Activated naive CD8-positive, alpha-beta T cell treated with anti-CD3 and anti-CD28 coated beads, Interleukin-2, amount 50 U/mL, for 24 hours (primary cell): Measurements from ENCODE around the gene TRAF5.

Source experiments
- ATAC-seq: fragments of 150-1000 bp; cut with Tn5 transposase; one replicate; pipeline ENCODE4 v1.10.0; 2021
- DNase-seq: peaks from one replicate; pipeline ENCODE4 v3.0.0; 2021
- H3K27ac Mint-ChIP-seq: one replicate; pipeline ENCODE4 v1.8.0; 2021; ENCODE audit warnings: mild to moderate bottlenecking, mixed read lengths
- H3K27me3 Mint-ChIP-seq: one replicate; pipeline ENCODE4 v1.8.0; 2021; ENCODE audit warnings: mixed read lengths
- H3K36me3 Mint-ChIP-seq: one replicate; pipeline ENCODE4 v1.8.0; 2021; ENCODE audit warnings: low read depth, mixed read lengths
- H3K4me1 Mint-ChIP-seq: one replicate; pipeline ENCODE4 v1.8.0; 2021; ENCODE audit warnings: mixed read lengths
- H3K4me3 Mint-ChIP-seq: one replicate; pipeline ENCODE4 v1.8.0; 2021; ENCODE audit warnings: mild to moderate bottlenecking, moderate library complexity, mixed read lengths
- H3K9me3 Mint-ChIP-seq: one replicate; pipeline ENCODE4 v1.8.0; 2021; ENCODE audit warnings: mixed read lengths

The TRAF5 gene

GRCh38 chr1:211333906-211334305 lies 7.3 kb downstream of the TRAF5 start:
- ATAC-seq (no peak), DNase-seq (no peak)
- Mint-ChIP-seq H3K4me3 (no peak overlapping the region), H3K27me3 (no peaks in the 10 kb centered on the region), H3K9me3 (no peaks in the 10 kb centered on the region), H3K27ac (peak overlapping the region; percentile 23), H3K36me3 (peaks cover 29% of the 10 kb centered on the region), H3K4me1 (peaks cover 95% of the 10 kb centered on the region)

- no peaks in the 10 kb centered on the region for H3K27me3 Mint-ChIP-seq
- H3K27ac Mint-ChIP-seq: peak overlapping the region; percentile 87
- peaks cover 31% of the 10 kb centered on the region for H3K36me3 Mint-ChIP-seq
- peak overlapping the region; percentile 61 for H3K4me3 Mint-ChIP-seq
- no peak for DNase-seq
- H3K4me1 Mint-ChIP-seq: peaks cover 95% of the 10 kb centered on the region
- no peaks in the 10 kb centered on the region for H3K9me3 Mint-ChIP-seq
- peak; percentile 89 for ATAC-seq
These were observed 8.4 kb downstream of the TRAF5 start for GRCh38 chr1:211334986-211335385.

DNA sequence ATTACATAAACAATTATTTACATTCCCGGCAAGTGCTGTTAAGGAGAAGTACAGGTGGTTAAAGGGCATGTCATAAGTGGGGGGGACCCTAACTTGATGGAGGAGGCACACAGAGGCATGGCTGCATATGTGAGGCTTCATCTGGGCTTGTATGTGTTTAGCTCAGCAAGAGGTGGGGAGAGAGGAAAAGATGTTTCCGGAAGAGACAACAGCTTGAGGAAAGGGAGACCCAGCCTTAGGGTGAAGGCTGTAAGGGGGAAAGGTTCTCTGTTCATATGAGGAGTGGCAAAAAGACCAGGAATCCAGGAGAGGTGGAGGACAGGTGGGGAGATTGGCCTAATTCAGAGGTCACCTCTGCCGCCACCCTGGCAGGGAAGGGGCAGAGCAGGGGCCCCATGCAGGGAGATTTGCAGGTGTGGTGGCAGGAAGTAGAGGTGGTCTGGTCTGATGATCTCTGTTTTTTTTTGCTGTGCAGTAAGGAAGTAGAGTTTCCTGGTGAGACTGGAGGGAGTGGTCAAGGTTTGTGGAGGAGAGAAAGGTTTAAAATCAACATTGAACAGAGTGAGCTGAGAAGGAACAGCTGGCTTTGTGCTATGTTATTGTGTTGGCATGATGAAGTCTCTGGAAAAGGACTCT lies 9.0 kb downstream of the TRAF5 start:
- DNase-seq (no peak), ATAC-seq (no peak)
- peaks cover 28% of the 10 kb centered on the region for H3K36me3 Mint-ChIP-seq
- H3K27ac Mint-ChIP-seq: peak overlapping the region; percentile 87
- H3K27me3 Mint-ChIP-seq: no peaks in the 10 kb centered on the region
- peak overlapping the region; percentile 61 for H3K4me3 Mint-ChIP-seq
- H3K9me3 Mint-ChIP-seq: no peaks in the 10 kb centered on the region
- peaks cover 95% of the 10 kb centered on the region for H3K4me1 Mint-ChIP-seq

DNA sequence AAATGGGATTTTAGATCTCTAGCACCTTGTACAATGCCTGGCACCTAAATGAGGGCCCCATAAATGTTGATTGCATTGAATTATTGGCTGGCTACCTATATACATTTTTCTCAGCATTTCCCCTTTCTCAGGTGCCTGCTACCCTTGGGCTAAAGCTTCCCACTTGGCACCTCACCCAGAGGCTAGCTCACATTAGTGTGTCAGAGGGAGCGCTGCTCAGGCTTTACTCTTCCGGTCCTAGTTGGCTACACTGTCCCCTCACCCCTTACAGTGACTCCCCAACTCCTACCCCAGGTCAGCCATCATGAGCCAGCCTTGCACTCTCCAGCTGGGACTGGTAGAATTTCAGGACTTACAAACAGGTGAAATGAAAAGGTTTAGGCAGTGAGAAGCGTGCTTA lies 9.5 kb downstream of the TRAF5 start:
- peak overlapping the region; percentile 87 for H3K27ac Mint-ChIP-seq
- no peaks in the 10 kb centered on the region for H3K27me3 Mint-ChIP-seq
- H3K4me3 Mint-ChIP-seq: peak overlapping the region; percentile 61
- ATAC-seq: no peak
- H3K36me3 Mint-ChIP-seq: peaks cover 26% of the 10 kb centered on the region
- H3K4me1 Mint-ChIP-seq: peaks cover 95% of the 10 kb centered on the region
- H3K9me3 Mint-ChIP-seq: no peaks in the 10 kb centered on the region
- DNase-seq: no peak

DNA sequence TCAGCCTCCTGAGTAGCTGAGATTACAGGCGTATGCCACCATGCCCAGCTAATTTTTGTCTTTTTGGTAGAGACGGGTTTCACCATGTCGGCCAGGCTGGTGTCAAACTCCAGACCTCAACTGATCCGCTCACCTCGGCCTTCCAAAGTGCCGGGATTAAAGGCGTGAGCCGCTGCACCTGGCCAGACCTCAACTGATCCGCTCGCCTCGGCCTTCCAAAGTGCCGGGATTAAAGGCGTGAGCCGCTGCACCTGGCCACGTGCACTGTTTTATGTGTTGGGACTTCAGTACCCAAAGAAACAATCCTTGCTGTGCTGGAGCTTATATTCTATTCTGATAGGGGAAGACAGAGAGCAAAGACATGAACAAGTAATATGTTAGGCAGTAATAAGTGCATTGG lies 10.1 kb downstream of the TRAF5 start:
- ATAC-seq (no peak), DNase-seq (no peak)
- H3K27me3 Mint-ChIP-seq: no peaks in the 10 kb centered on the region
- peak overlapping the region; percentile 87 for H3K27ac Mint-ChIP-seq
- no peak overlapping the region for H3K4me3 Mint-ChIP-seq
- peaks cover 95% of the 10 kb centered on the region for H3K4me1 Mint-ChIP-seq
- no peaks in the 10 kb centered on the region for H3K9me3 Mint-ChIP-seq
- peaks cover 26% of the 10 kb centered on the region for H3K36me3 Mint-ChIP-seq

- no peaks in the 10 kb centered on the region for H3K9me3 Mint-ChIP-seq
- DNase-seq (no peak), ATAC-seq (no peak)
- H3K27ac Mint-ChIP-seq: peak overlapping the region; percentile 87
- peaks cover 93% of the 10 kb centered on the region for H3K4me1 Mint-ChIP-seq
- peaks cover 28% of the 10 kb centered on the region for H3K36me3 Mint-ChIP-seq
- H3K4me3 Mint-ChIP-seq: no peak overlapping the region
- H3K27me3 Mint-ChIP-seq: no peaks in the 10 kb centered on the region
These were observed 11.0 kb downstream of the TRAF5 start for GRCh38 chr1:211337430-211338223.

- Mint-ChIP-seq H3K4me1 (peaks cover 93% of the 10 kb centered on the region), H3K36me3 (peaks cover 31% of the 10 kb centered on the region), H3K4me3 (no peak overlapping the region), H3K27me3 (no peaks in the 10 kb centered on the region), H3K27ac (peak overlapping the region; percentile 26), H3K9me3 (no peaks in the 10 kb centered on the region)
- DNase-seq (no peak), ATAC-seq (no peak)
These were observed 11.6 kb downstream of the TRAF5 start for GRCh38 chr1:211338224-211338620.

- peaks cover 33% of the 10 kb centered on the region for H3K36me3 Mint-ChIP-seq
- H3K9me3 Mint-ChIP-seq: no peaks in the 10 kb centered on the region
- H3K4me1 Mint-ChIP-seq: peaks cover 96% of the 10 kb centered on the region
- DNase-seq (peak; percentile 49), ATAC-seq (peak; percentile 81)
- H3K4me3 Mint-ChIP-seq: peak overlapping the region; percentile 15
- H3K27me3 Mint-ChIP-seq: no peaks in the 10 kb centered on the region
- H3K27ac Mint-ChIP-seq: peak overlapping the region; percentile 81
These were observed 13.0 kb downstream of the TRAF5 start for GRCh38 chr1:211339631-211340041.

- peaks cover 30% of the 10 kb centered on the region for H3K36me3 Mint-ChIP-seq
- DNase-seq (no peak), ATAC-seq (peak; percentile 12)
- no peak overlapping the region for H3K4me3 Mint-ChIP-seq
- no peaks in the 10 kb centered on the region for H3K27me3 Mint-ChIP-seq
- peaks cover 90% of the 10 kb centered on the region for H3K4me1 Mint-ChIP-seq
- H3K9me3 Mint-ChIP-seq: no peaks in the 10 kb centered on the region
- peak overlapping the region; percentile 20 for H3K27ac Mint-ChIP-seq
These were observed 14.2 kb downstream of the TRAF5 start for GRCh38 chr1:211340622-211341507.

DNA sequence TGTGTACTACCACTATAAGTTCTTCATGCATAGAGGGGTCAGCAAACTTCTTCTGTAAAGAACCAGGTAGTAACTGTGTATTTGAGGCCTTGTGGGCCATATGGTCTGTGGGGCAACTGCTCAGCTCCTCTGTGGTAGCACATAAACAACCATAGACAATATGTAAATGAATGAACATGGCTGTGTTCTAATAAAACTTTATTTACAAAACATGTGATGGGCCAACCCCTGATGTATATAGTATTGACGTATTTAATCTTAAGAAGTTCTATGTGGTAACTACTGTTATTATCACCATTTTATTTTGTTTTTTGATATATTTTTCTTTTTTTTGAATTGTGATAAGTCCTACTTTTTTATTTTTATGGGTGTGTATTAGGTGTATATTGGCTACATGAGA lies 15.4 kb downstream of the TRAF5 start:
- Mint-ChIP-seq H3K27me3 (no peaks in the 10 kb centered on the region), H3K9me3 (no peaks in the 10 kb centered on the region), H3K4me1 (peaks cover 90% of the 10 kb centered on the region), H3K4me3 (no peak overlapping the region), H3K27ac (no peak overlapping the region), H3K36me3 (peaks cover 32% of the 10 kb centered on the region)
- DNase-seq (no peak), ATAC-seq (no peak)

DNA sequence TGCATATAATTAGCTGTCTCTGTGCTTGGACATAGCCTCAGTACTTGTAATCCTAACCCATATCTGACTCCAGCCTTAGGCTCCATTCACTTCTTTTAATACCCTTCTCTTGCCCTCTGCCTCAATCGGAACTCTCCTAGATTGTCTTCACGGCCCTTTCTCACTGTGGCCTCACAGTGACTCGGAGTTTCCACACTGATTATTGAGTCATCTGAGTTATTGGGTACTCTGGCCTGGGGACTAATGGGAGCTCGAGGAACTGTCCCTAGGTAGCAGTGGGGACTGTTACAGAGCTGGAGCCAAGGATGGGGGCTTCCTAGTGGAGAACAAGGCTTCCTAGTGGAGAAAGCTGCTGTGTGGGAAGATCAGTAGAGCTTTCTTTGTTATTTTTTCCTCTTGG lies 17.0 kb downstream of the TRAF5 start:
- Mint-ChIP-seq H3K4me3 (peak overlapping the region; percentile 30), H3K36me3 (peaks cover 25% of the 10 kb centered on the region), H3K4me1 (peaks cover 85% of the 10 kb centered on the region), H3K27me3 (no peaks in the 10 kb centered on the region), H3K27ac (peak overlapping the region; percentile 65), H3K9me3 (no peaks in the 10 kb centered on the region)
- no peak for DNase-seq
- peak; percentile 34 for ATAC-seq

GRCh38 chr1:211344152-211344618 lies 17.6 kb downstream of the TRAF5 start:
- Mint-ChIP-seq H3K27me3 (no peaks in the 10 kb centered on the region), H3K9me3 (no peaks in the 10 kb centered on the region), H3K27ac (peak overlapping the region; percentile 65), H3K4me1 (peaks cover 83% of the 10 kb centered on the region), H3K4me3 (peak overlapping the region; percentile 30), H3K36me3 (peaks cover 25% of the 10 kb centered on the region)
- ATAC-seq: peak; percentile 35
- no peak for DNase-seq

DNA sequence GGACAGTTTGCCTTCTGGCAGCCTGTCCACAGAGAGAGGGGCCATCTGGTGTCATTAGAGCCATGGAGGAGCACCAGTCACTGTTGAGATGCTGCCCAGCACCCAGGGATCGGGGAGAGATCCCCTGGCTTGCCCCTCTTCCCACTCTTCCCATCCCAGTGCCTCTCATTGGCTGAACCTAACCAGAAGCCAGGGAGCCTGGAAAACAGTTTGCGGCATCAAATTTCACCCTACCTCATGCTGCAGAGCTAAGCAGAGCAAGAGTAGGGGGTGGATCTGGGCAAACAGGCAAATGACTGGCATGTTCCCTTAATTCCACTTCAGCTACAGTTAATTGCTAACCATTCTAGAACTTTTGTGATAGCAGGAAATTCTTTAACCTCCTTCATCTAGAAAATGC lies 19.1 kb downstream of the TRAF5 start:
- no peaks in the 10 kb centered on the region for H3K9me3 Mint-ChIP-seq
- no peaks in the 10 kb centered on the region for H3K27me3 Mint-ChIP-seq
- no peak for ATAC-seq
- no peak for DNase-seq
- H3K4me3 Mint-ChIP-seq: no peak overlapping the region
- H3K4me1 Mint-ChIP-seq: peaks cover 83% of the 10 kb centered on the region
- no peak overlapping the region for H3K27ac Mint-ChIP-seq
- peaks cover 21% of the 10 kb centered on the region for H3K36me3 Mint-ChIP-seq

DNA sequence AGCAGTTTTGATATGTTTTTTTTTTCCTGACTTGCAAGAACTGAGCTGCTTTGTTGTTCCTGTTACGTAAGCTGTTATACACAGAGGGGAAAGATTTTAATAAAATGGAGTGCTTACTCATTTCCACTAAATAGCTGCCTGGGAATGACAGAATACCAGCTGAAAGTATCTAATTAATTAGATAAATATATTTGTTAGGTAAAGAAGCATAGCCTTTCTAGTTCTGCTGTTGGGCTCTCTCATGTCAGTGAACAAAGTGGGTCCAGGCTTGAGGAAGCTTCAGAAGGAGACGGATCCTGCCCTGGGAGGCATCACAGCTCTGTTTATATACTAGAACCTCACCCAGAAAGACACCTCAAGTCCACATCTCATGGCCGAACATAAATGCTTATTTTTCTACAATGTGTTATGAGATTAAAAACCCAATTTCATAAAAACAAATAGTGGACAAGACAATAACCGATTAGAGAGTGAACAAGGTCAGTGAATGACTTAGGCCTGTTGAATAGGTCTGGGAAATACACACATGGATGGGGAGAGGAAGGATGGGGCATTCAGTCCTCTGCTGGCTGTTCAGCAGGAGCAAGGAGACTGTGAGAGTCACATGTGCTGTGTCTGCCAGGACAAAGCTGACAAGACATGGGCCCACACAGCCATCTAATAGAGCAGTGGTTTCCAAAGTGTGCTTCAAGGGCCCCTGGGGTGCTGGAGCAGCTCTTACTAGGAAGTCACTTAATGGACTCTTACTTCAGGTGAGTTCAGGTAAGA lies 20.6 kb downstream of the TRAF5 start:
- peak overlapping the region; percentile 9 for H3K27ac Mint-ChIP-seq
- H3K27me3 Mint-ChIP-seq: no peaks in the 10 kb centered on the region
- H3K36me3 Mint-ChIP-seq: peaks cover 31% of the 10 kb centered on the region

More for the DNA sequence above, 20.6 kb downstream of the TRAF5 start:
- H3K4me1 Mint-ChIP-seq: peaks cover 80% of the 10 kb centered on the region
- DNase-seq: no peak
- no peak overlapping the region for H3K4me3 Mint-ChIP-seq
- H3K9me3 Mint-ChIP-seq: peaks cover 10% of the 10 kb centered on the region
- ATAC-seq: no peak
